SU-DHL-6 (cell line): ENCODE measurements around the gene ATP5F1E.

ENCODE experiments used
- H2AFZ ChIP-seq: fragments of 200-600 bp; sonication (generic); 2 replicates; pipeline ENCODE4 v1.6.1; 2014; ENCODE audit warnings: low read depth, mild to moderate bottlenecking, moderate library complexity, mixed read lengths, antibody characterized with exemption, low read length; ENCODE audit not compliant: severe bottlenecking
- H3F3A ChIP-seq: fragments of 200-600 bp; shearing (Covaris generic); 2 replicates; pipeline ENCODE4 v1.6.0; 2016; ENCODE audit warnings: antibody characterized with exemption, mild to moderate bottlenecking; ENCODE audit not compliant: insufficient read depth
- H3K27ac ChIP-seq: fragments of 200-600 bp; sonication (generic); 2 replicates; pipeline ENCODE4 v1.5.1; 2016; ENCODE audit warnings: low read depth, mild to moderate bottlenecking, low read length, moderate library complexity, mixed read lengths
- H3K27me3 ChIP-seq: fragments of 200-600 bp; sonication (generic), shearing (Covaris generic); 2 replicates; pipeline ENCODE4 v1.6.0; 2014; ENCODE audit warnings: mild to moderate bottlenecking, low read length
- H3K36me3 ChIP-seq: fragments of 200-600 bp; sonication (generic); 2 replicates; pipeline ENCODE4 v1.6.1; 2014; ENCODE audit warnings: mild to moderate bottlenecking, low read length, mixed read lengths
- H3K4me2 ChIP-seq: fragments of 300-600, 200-600 bp; shearing (Covaris generic), sonication (generic); 2 replicates; pipeline ENCODE4 v1.6.0; 2014; ENCODE audit warnings: low read length, low read depth, mild to moderate bottlenecking; ENCODE audit not compliant: poor library complexity, severe bottlenecking
- H3K4me3 ChIP-seq: fragments of 200-600 bp; sonication (generic); 2 replicates; pipeline ENCODE4 v1.5.1; 2014; ENCODE audit warnings: antibody characterized with exemption, low read length, mild to moderate bottlenecking, mixed read lengths; ENCODE audit not compliant: insufficient read depth, poor library complexity, severe bottlenecking
- H3K79me2 ChIP-seq: fragments of 200-600 bp; sonication (generic); 2 replicates; pipeline ENCODE4 v1.6.1; 2014; ENCODE audit warnings: mild to moderate bottlenecking, low read length, moderate library complexity; ENCODE audit not compliant: insufficient read depth
- H3K9ac ChIP-seq: fragments of 200-600 bp; sonication (generic); 2 replicates; pipeline ENCODE4 v1.7.0; 2014; ENCODE audit warnings: mild to moderate bottlenecking, low read length
- H3K9me2 ChIP-seq: fragments of 200-600 bp; sonication (generic); replicated peaks from 2 replicates; pipeline ENCODE4 v1.6.1; 2014; ENCODE audit warnings: low read length; ENCODE audit not compliant: insufficient read depth
- H3K9me3 ChIP-seq: fragments of 200-600 bp; sonication (generic); 2 replicates; pipeline ENCODE4 v1.6.1; 2014; ENCODE audit warnings: low read length, mixed read lengths; ENCODE audit not compliant: insufficient read depth
- H4K20me1 ChIP-seq: fragments of 200-600 bp; sonication (generic); 2 replicates; pipeline ENCODE4 v1.6.1; 2014; ENCODE audit warnings: low read depth, mild to moderate bottlenecking, antibody characterized with exemption, low read length, moderate library complexity, mixed read lengths
- CTCF ChIP-seq: fragments of 200-600 bp; sonication (generic); IDR thresholded peaks from one replicate; pipeline ENCODE4 v1.5.1; 2017; ENCODE audit warnings: antibody characterized with exemption, mild to moderate bottlenecking, low read length, moderate library complexity; ENCODE audit not compliant: insufficient read depth, poor library complexity, severe bottlenecking
- EZH2phosphoT487 ChIP-seq: fragments of 200-600 bp; sonication (generic), shearing (Covaris generic); conservative IDR thresholded peaks from 2 replicates; pipeline ENCODE4 v1.6.1; 2018; ENCODE audit warnings: mild to moderate bottlenecking, antibody characterized with exemption, low read length, moderate library complexity, mixed read lengths

ATP5F1E gene

GRCh38 chr20:59001449-59002171, 30.5 kb downstream of the ATP5F1E start:
- no peak for TF ChIP-seq EZH2phosphoT487
- no peak for TF ChIP-seq CTCF
- H4K20me1 ChIP-seq, result 0 out of 2 replicates have a peak, but pooled peaks cover 3% of the 10 kb centered on the region
- no peak overlapping the region for H3K27ac ChIP-seq
- H3K4me2 ChIP-seq, result no peak overlapping the region
- peaks cover 4% of the 10 kb centered on the region; the same call in 1 of the 2 replicates for H3K36me3 ChIP-seq
- no peak overlapping the region for H3K9ac ChIP-seq
- no peak overlapping the region for H3K4me3 ChIP-seq
- H3K9me3 ChIP-seq, result no peaks in the 10 kb centered on the region
- no peak overlapping the region for H2AFZ ChIP-seq
- no peaks in the 10 kb centered on the region for H3K27me3 ChIP-seq
- H3F3A ChIP-seq, result peaks cover 3% of the 10 kb centered on the region; the same call in 1 of the 2 replicates
- H3K79me2 ChIP-seq, result peaks cover 31% of the 10 kb centered on the region
- no peaks in the 10 kb centered on the region for H3K9me2 ChIP-seq

- Histone ChIP-seq H3K4me3 (no peak overlapping the region), H3F3A (peaks cover 6% of the 10 kb centered on the region), H4K20me1 (0 out of 2 replicates have a peak, but pooled peaks cover 3% of the 10 kb centered on the region), H3K36me3 (peaks cover 9% of the 10 kb centered on the region), H3K27ac (no peak overlapping the region), H3K9ac (no peak overlapping the region), H3K79me2 (peaks cover 25% of the 10 kb centered on the region), H3K9me3 (no peaks in the 10 kb centered on the region), H3K4me2 (no peak overlapping the region), H2AFZ (no peak overlapping the region), H3K27me3 (no peaks in the 10 kb centered on the region), H3K9me2 (no peaks in the 10 kb centered on the region)
- TF ChIP-seq EZH2phosphoT487 (no peak), CTCF (no peak)
Measured at GRCh38 chr20:59001068-59001448, 31.1 kb downstream of the ATP5F1E start.

GRCh38 chr20:59000326-59000725, 31.8 kb downstream of the ATP5F1E start:
- peaks cover 10% of the 10 kb centered on the region for H3K36me3 ChIP-seq
- no peak for TF ChIP-seq EZH2phosphoT487
- TF ChIP-seq CTCF, result no peak
- H4K20me1 ChIP-seq, result 0 out of 2 replicates have a peak, but pooled peaks cover 3% of the 10 kb centered on the region

More at GRCh38 chr20:59000326-59000725, 31.8 kb downstream of the ATP5F1E start:
- Histone ChIP-seq H3K4me3 (no peak overlapping the region), H3K9ac (no peak overlapping the region), H3K79me2 (peaks cover 18% of the 10 kb centered on the region), H3K27me3 (no peaks in the 10 kb centered on the region), H2AFZ (no peak overlapping the region), H3K4me2 (no peak overlapping the region), H3K9me3 (no peaks in the 10 kb centered on the region), H3K9me2 (no peaks in the 10 kb centered on the region), H3F3A (peaks cover 13% of the 10 kb centered on the region), H3K27ac (no peak overlapping the region)
